Stimulated activated CD4-positive, alpha-beta T cell treated with anti-CD3 and anti-CD28 coated beads, Interleukin-12 subunit alpha, Interleukin-12 subunit beta, amount 100 ng/mL, for 48 hours (primary cell): Measurements from ENCODE around the gene DAZAP1.
"Not testable (repeated sequence)": the region's sequence is repeated elsewhere in the genome, so short reads cannot be mapped to it uniquely, and the experiment has no call there.

ENCODE experiments used
- DNase-seq, 3 donors: peaks; one replicate each; pipeline ENCODE4 v3.0.0-alpha.2; 2020; ENCODE audit warnings: low read depth in 2 of 3, low spot score in 1 of 3

DAZAP1 gene

GRCh38 chr19:1471010-1471514 lies 63.7 kb downstream of the DAZAP1 start:
- no peak for DNase-seq

- no peak for DNase-seq
These were observed 64.3 kb downstream of the DAZAP1 start for GRCh38 chr19:1471515-1472160.

- DNase-seq, result no peak
These were observed 65.1 kb downstream of the DAZAP1 start for GRCh38 chr19:1472231-1473084.

GRCh38 chr19:1473085-1473851 lies 65.9 kb downstream of the DAZAP1 start:
- no peak for DNase-seq

GRCh38 chr19:1474011-1474764 lies 66.8 kb downstream of the DAZAP1 start:
- DNase-seq, result no peak

GRCh38 chr19:1474765-1475351 lies 67.5 kb downstream of the DAZAP1 start:
- DNase-seq, result no peak

- DNase-seq, result no peak
These were observed 68.5 kb downstream of the DAZAP1 start for GRCh38 chr19:1475751-1476437.

- not testable (repeated sequence) for DNase-seq
These were observed 69.7 kb downstream of the DAZAP1 start for GRCh38 chr19:1477056-1477455.

GRCh38 chr19:1478934-1479707 lies 71.7 kb downstream of the DAZAP1 start, which contains the start of gene C19orf25:
TSS of gene C19orf25 (minus strand) at chr19:1479215. CDS start at chr19:1478903, 312 bp downstream.
- DNase-seq, result peak; percentile 90 to 93 (median 91)

- no peak for DNase-seq
These were observed 74.0 kb downstream of the DAZAP1 start for GRCh38 chr19:1481224-1481892.

- no peak for DNase-seq
These were observed 74.5 kb downstream of the DAZAP1 start for GRCh38 chr19:1481893-1482360.

- no peak for DNase-seq
These were observed 75.2 kb downstream of the DAZAP1 start for GRCh38 chr19:1482361-1483130.

- no peak for DNase-seq
These were observed 76.0 kb downstream of the DAZAP1 start for GRCh38 chr19:1483131-1483978.

GRCh38 chr19:1483979-1484428 lies 76.6 kb downstream of the DAZAP1 start:
- DNase-seq, result no peak
